COLO668 (cell line): ENCODE data around the gene TECTA.

ENCODE experiments used
- DNase-seq: peaks from one replicate; lab custom pipeline; 2025; ENCODE audit not compliant: unreplicated experiment; lab: John Stamatoyannopoulos, UW

Gene TECTA

GRCh38 chr11:121123496-121124069 lies 22.5 kb downstream of the TECTA start:
- DNase-seq = no peak

- DNase-seq = no peak
Measured at GRCh38 chr11:121127809-121128208, 26.8 kb downstream of the TECTA start.

GRCh38 chr11:121129362-121130340 lies 28.6 kb downstream of the TECTA start:
- DNase-seq = no peak

GRCh38 chr11:121131656-121132055 lies 30.6 kb downstream of the TECTA start:
- DNase-seq = no peak

- DNase-seq = peak; percentile 6
Measured at GRCh38 chr11:121132211-121132976, 31.4 kb downstream of the TECTA start.

GRCh38 chr11:121134741-121135312 lies 33.8 kb downstream of the TECTA start:
- no peak for DNase-seq

- no peak for DNase-seq
Measured at GRCh38 chr11:121137005-121137404, 36.0 kb downstream of the TECTA start.

- no peak for DNase-seq
Measured at GRCh38 chr11:121138259-121138658, 37.2 kb downstream of the TECTA start.

- DNase-seq = no peak
Measured at GRCh38 chr11:121140369-121140768, 39.3 kb downstream of the TECTA start.

GRCh38 chr11:121141066-121141465 lies 40.0 kb downstream of the TECTA start:
- DNase-seq = no peak

- DNase-seq = no peak
Measured at GRCh38 chr11:121143921-121144320, 42.9 kb downstream of the TECTA start.

GRCh38 chr11:121144723-121145122 lies 43.7 kb downstream of the TECTA start:
- no peak for DNase-seq

GRCh38 chr11:121145826-121146225 lies 44.8 kb downstream of the TECTA start:
- DNase-seq = no peak

- DNase-seq = no peak
Measured at GRCh38 chr11:121149116-121149515, 48.1 kb downstream of the TECTA start.

GRCh38 chr11:121151207-121151688 lies 50.2 kb downstream of the TECTA start:
- DNase-seq = no peak

GRCh38 chr11:121152764-121153163 lies 51.7 kb downstream of the TECTA start:
- no peak for DNase-seq

GRCh38 chr11:121153472-121153871 lies 52.4 kb downstream of the TECTA start:
- DNase-seq = no peak

- DNase-seq = no peak
Measured at GRCh38 chr11:121154486-121155314, 53.7 kb downstream of the TECTA start.

- DNase-seq = no peak
Measured at GRCh38 chr11:121157756-121158155, 56.7 kb downstream of the TECTA start.

GRCh38 chr11:121159741-121160140 lies 58.7 kb downstream of the TECTA start:
- no peak for DNase-seq
